ENCODE results near the gene UIMC1. TPM values are rescaled to one million over a fixed set of nuclear protein-coding genes. Genes with fewer than 3 reads are reported as not detected.

The UIMC1 gene
- polyA plus RNA-seq, 1 of the 3 experiments (the other 2 are of a cell fraction): 19.9 TPM

GRCh38 chr5:176987583-176987982 lies 19.0 kb downstream of the UIMC1 start:
- ChIA-PET POLR2A (no interaction called here), CTCF (interaction anchor here (0.7 kb wide), 1 partner anchor 124 kb away, joined by 5 read pairs; no protein-coding TSS in a partner anchor)
- no peak for TF ChIP-seq YY1 (IDR thresholded peaks at IDR 0.05; ENCODE audit: low read depth)
- no peak for TF ChIP-seq ELF1 (IDR thresholded peaks at IDR 0.05)
- no peak for TF ChIP-seq EP300 (IDR thresholded peaks at IDR 0.05; ENCODE audit: borderline replicate concordance in 1 of 2, low read depth in 1 of 2, low read length in 1 of 2)
- no peak for TF ChIP-seq USF2 (IDR thresholded peaks at IDR 0.05; ENCODE audit: borderline replicate concordance, low read depth, low read length)
- no peak for TF ChIP-seq GATA2 (CRISPR knock-in tag; IDR thresholded peaks at IDR 0.05)
- no peak for TF ChIP-seq IRF3 (IDR thresholded peaks at IDR 0.05; ENCODE audit: low read depth, low read length)
- no peak for TF ChIP-seq JUND (IDR thresholded peaks at IDR 0.05)
- TF ChIP-seq CTCF (IDR thresholded peaks at IDR 0.05): no peak
- no peak for TF ChIP-seq FOXM1 (IDR thresholded peaks at IDR 0.05; ENCODE audit: low read depth)
- TF ChIP-seq RXRA (IDR thresholded peaks at IDR 0.05; ENCODE audit: borderline replicate concordance, low read depth): no peak
- no peak for TF ChIP-seq POLR2AphosphoS5 (IDR thresholded peaks at IDR 0.05; ENCODE audit: low read depth, low read length)
- no peak for TF ChIP-seq SIN3A (IDR thresholded peaks at IDR 0.05; ENCODE audit: borderline replicate concordance, low read depth, low read length)
- TF ChIP-seq TEAD4 (IDR thresholded peaks at IDR 0.05; ENCODE audit: borderline replicate concordance, insufficient read depth): no peak
- TF ChIP-seq FOXJ3 (CRISPR knock-in tag; IDR thresholded peaks at IDR 0.05): no peak
- TF ChIP-seq USF1 (IDR thresholded peaks at IDR 0.05; ENCODE audit: borderline replicate concordance, low read depth): no peak
- TF ChIP-seq TAF1 (IDR thresholded peaks at IDR 0.05; ENCODE audit: borderline replicate concordance, low read depth, low read length): no peak
- TF ChIP-seq REST (IDR thresholded peaks at IDR 0.05; ENCODE audit: low read depth, low read length): no peak
- Histone ChIP-seq H3K4me1 (ENCODE audit: control insufficient read depth in 1 of 2, insufficient read depth in 2 of 2, low read depth in 1 of 2, low read length in 1 of 2) (no peaks in the 10 kb centered on the region), H3K9me2 (no peaks in the 10 kb centered on the region), H2AFZ (ENCODE audit: low read depth) (no peak overlapping the region), H3K9me3 (no peaks in the 10 kb centered on the region), H4K20me1 (ENCODE audit: insufficient read depth) (peaks cover 58% of the 10 kb centered on the region), H3K4me2 (no peak overlapping the region), H3K27ac (ENCODE audit: low read depth in 2 of 2, low read length in 1 of 2) (no peak overlapping the region), H3K4me3 (ENCODE audit: low read depth in 2 of 2, low read length in 1 of 2) (no peak overlapping the region), H3K9ac (no peak overlapping the region), H3F3A (replicated peaks; ENCODE audit: insufficient read depth) (no peaks in the 10 kb centered on the region), H3K79me2 (ENCODE audit: insufficient read depth) (peaks cover 92% of the 10 kb centered on the region), H3K36me3 (replicated peaks in 1 of 2; ENCODE audit: control insufficient read depth in 1 of 2, insufficient read depth in 2 of 2, low read length in 1 of 2) (peaks cover 0 to 18% of the 10 kb centered on the region in 2 experiments), H3K27me3 (ENCODE audit: insufficient read depth) (no peaks in the 10 kb centered on the region)
- no peak for DNase-seq
- WGBS (ENCODE audit: low lambda C conversion rate): 87% methylated on average over 3 of the region's 3 CpGs
